Right renal cortex interstitium (tissue), 3 donors: ENCODE results near the gene XK. TPM values are rescaled to one million over a fixed set of nuclear protein-coding genes. Genes with fewer than 3 reads are reported as not detected.

ENCODE experiments used
- DNase-seq, 3 donors: peaks; one replicate each; pipeline ENCODE4 v3.0.0-alpha.2; 2013; ENCODE audit warnings: low read depth in 3 of 3, low spot score in 2 of 3
- polyA plus RNA-seq, 3 donors: library from polyadenylated mRNA; unstranded; fragments of 120-200 nt; gene quantifications; one replicate each; pipeline ENCODE4 v1.2.1, GENCODE V29; 2013; ENCODE audit not compliant: insufficient read length in 3 of 3

XK gene
- polyA plus RNA-seq, 3 donors: 1.2 to 1.3 (median 1.3) TPM

DNA sequence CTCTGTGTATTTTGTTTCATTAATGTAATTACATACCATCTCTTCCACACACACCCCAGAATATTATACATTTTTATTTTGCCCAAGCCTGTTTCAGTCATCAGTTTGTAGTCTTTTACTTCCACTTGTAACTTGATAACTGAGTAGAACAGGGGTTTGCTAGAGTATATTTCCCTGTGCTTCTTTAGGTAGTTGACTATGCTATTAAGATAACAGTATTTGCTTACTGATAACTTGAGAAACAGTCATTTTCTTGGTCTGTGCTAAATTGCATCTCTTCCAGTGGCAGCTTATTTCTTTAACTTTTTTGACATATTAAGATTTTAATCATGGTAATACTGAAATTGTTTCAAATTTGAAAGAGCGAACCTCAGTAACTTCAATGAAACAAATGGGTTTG, 7.0 kb upstream of the XK start:
- DNase-seq: no peak

DNA sequence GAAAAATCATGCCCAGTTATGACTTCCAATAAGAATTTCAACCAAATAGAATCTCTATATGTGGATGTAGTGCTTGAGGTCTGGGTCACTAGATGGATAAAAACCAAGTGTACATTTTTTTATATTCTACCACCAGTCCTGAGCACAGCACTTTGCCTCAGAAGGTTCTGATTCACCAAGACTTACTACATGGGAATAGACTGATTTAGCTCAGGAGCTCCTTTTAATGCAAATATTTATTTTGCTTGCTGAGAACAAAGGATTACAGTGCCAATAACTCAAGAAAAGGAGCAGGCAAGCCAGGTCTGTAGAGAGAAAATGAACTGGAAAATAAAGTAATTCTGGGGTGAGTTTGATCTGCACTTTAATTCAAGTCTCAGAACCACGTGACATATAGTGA, 6.4 kb upstream of the XK start:
- DNase-seq: no peak

DNA sequence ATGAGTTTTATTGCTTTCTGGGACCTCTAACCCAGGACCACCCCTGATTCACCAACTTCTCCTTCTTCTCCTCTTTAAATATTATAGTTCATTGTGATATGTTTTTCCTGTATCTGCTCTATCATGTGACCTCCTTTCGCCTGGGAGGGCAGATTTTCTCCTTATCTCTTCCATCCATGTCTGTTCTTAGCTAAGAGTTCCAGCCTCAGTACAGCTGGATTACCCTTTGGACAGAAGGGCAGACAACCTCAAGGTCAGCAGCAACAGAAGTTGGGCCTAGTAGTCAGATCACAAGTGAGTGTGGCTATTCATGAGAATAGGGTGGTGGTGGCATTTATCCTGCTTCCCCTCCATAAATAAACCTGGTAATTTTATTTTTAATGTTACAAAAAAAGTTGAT, 5.7 kb upstream of the XK start:
- no peak for DNase-seq

DNA sequence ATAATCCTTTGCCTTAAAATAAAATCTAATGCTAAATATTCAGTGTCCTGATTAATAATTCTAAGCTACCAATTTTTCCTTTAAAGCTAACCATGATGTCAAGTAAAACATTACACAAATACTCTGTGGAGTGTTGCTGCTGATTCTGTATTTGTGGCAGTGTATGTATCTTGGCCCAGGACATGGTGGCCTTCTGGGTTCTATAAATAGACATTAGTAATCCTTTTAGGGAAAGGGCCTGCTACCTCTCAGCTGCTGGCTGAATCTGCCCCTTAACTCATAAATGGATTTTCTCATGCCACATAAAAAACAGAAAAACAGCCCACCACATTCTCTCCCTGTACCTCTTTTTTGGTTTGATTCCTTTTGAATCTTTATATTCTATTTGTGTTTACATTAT, 1.2 kb upstream of the XK start:
- DNase-seq: no peak

DNA sequence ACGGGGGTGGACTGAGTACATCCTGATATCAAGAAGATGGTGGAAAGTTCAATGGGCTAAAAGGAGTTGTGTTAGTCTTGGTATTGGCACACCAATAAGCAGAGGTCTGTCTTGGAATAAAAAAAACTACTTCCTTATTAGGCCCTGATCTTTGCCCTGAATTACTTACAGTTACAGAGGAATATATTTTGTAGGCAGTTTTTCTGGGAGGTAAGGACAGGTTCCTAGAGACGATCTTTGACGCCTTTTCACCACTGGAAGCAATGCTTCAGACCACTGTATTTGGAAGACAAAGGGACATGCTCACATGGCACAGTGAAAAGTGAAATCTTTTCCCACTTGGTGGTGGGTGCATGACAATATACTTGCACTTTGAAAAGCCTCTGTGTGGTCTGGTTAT, 618 bp upstream of the XK start:
- DNase-seq: no peak

DNA sequence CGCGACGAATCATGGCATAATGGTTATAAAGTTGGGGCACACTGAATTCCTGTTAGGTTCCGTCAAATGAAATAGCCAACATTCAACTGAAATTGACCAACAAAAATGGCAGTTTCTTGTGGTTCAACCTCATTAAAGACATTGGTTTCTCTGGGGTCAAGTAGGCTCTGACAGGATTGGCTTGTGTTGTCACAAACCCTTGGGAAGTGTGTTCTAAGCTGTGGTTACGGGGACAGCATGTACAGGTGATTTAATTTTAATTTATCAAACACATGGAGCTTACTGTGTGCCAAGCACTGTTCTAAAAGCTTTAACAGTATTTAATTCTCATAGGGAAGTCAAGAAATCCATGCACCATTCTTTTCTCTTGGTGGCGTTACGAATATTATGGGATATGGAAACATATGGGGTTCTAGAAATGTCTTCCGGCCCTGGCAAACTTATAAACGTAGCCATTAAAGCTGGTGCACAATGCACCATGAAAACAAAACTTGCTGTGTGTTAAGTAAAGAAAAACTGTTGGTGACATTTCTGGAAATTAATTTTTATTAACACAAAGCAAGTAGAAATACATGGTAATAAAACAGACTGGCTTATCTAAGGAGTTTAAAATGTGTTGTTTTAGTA, 891 bp downstream of the XK start:
- no peak for DNase-seq

DNA sequence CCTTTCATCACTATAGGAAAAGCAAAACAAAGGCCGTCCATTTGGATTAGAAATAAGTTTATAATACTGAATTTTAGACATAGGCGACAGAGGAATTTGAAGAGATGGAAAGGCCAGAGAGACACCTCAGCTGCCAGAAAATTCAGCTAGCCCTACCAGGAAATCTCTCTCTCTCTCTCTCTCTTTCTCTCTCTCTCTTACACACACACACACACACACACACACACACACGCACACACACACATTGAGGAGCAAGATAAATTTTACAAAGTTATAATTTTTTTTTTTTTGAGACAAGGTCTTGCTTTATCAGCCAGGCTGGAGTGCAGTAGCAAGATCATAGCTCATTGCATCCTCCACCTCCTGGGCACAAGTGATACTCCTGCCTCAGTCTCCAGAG, 1.4 kb downstream of the XK start:
- no peak for DNase-seq

DNA sequence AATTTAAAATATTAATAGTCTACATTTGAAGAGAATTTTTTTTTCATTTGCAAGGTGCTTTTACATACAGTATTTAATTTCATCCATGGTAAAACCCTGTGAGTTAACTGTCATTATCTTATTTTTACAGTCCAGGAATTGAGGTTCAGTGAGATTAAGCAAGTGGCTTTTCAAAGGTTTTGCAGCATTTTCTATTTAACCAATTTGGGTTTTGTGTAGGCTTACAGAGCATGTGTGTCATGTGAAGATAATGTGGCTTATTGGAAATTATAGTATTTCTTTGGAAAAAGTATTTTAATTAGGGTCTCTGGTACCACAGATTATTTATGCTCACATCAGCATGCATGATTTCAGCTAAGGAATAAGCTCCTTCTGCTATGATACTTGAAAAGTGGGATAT, 4.5 kb downstream of the XK start:
- DNase-seq: no peak

DNA sequence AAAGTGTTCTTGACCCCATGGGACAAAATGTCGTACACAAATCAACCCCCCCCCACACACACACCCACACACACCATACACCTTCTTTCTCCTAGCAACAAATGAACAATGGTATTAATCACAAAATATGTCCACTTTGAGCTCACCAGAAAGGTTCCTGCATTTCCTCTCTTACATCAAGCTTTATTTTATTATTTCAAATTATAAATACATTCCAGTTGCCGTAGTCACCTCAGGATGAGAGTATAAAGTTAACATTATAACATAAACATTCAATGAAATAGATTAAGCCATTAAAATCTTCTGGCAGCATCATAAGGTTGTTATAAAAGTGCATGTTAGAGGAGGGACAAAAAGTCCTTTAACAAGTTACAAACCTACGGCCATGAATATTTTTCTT, 7.3 kb downstream of the XK start:
- DNase-seq: no peak

DNA sequence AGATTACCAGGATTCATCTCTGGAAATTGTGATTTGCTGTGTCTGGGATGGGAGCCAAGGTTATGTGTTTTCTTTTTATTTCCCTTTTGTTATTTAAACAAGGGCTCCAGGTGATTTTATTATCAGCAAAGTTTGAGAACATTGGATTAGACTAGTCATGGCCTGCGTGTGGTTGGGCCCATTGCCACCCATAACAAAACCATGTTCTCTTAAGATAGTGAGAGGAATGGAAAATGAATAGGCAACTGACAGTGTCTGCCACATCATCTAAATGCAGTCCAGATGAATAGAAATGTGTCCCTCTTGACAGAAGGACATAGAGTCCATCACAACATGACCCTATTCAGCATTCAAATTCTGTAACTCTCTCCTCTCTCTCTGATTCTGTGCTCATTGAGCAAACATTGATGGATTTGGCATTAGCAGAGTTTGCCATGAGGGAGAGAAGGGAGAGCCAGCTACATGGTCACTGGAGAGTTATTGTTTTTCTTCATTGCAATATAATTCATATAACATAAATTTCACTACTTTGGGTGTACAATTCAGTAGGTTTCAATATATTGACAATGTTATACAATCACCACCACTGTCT, 11.7 kb downstream of the XK start:
- DNase-seq: no peak

DNA sequence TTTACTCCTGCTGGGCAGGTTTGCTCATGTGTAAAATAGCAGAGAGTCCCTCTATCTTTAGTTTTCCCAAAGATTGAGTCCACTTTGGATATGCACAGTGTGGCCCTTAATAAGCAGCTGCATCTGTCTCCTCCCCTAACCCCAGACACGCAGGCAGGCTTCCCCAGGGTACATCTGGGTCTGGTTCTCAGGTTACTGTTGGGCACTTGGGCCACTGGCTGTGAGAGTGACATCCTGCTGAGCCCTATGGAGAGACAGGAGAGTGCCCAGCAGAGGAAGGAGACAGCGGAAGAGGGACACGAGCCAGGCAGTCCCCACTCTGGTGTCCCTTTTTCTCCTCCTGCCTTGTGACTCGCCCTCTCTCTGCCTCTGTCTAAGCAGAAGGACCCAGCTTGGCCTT, 16.0 kb downstream of the XK start:
- DNase-seq: no peak

DNA sequence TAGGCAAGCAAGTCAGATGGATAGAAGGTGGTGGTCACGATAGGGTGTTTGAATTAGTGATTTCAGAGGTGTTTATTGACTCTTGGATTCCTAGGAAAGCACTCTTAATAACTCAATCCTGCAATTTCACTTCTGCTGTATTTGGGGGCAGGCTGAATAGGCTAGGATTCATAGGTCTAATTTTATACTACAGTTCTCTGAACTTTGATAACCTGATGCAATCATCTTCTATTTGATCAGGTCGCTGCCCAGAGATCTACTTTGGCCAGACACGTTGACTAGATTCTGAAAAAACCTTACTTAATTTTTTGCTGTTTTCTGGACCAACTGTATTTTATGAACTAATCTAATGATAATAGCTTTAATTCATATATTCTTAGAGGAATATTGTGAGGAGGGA, 26.4 kb downstream of the XK start:
- no peak for DNase-seq

DNA sequence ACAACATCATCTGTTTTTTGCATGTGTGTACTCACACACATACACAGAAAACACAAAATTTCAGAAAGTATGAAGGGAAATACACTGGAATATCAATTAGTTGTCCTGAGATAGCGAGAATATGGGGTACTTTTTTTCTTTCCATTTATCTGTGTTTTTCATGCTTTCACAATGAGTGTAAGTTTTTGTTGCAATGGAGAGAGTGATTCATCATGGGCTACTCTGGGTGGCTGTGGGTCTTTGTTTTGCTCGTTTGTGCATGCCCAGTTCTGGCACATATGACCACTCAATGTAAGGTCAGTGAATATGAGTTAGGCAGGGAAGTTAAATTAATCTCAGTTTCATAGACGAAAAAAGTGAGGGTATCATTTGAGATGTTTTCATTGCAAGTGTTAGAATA, 26.9 kb downstream of the XK start:
- no peak for DNase-seq

DNA sequence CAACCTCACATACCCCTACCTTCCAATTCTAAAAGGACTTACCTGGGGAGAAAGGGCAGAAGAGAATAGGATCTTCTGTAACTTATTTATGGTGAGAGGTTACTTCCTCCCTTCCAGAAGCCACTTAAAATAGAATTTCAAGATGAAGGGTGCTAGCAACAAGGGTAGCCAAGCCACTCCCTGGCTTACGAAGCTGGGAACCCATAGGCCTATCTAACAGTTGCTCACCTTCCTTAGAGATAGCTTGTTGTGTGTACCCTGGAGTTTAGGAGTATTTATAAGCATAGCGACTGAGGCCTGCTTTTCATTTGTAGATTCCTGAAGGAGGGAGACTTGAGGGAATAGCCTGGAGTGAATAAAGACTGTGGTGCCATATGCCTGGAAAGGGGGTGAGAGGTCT, 28.9 kb downstream of the XK start:
- no peak for DNase-seq

DNA sequence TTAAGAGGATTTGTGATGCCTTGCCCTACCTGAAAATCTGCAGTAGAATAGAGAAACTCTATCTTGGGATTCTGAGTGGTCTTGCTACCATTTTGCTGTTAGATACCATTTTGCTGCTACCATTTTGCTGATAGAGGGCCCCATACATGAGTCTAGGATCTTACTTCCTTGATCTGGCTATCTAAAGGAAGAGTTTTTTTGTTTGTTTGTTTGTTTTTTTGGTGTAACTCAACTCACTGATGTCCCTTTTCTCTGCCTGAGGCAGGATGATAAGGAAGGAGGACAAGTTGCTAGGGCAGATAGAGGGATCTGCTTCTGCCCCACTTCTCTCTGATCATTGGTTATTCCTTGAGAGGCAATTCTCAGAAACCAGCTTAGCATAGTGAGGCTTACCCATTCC, 31.0 kb downstream of the XK start:
- DNase-seq: no peak

DNA sequence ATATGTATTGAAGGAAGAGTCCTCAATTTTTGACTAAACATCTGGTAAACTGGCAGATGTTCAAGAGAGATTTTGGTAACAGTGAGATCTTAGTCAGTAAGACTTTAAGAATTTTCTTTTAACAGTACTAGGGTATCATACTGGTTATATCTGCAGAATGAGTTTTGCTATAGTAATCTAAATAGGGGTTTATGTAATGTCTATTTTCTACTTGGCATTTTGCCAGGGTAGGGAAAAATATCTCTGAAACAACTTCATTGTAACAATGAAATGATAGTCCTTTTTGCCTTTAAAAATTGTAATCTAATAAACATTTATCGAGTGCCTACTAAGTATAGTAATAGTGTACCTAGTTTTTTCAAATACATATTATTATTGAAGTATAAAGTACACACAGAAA, 32.1 kb downstream of the XK start:
- DNase-seq: no peak

DNA sequence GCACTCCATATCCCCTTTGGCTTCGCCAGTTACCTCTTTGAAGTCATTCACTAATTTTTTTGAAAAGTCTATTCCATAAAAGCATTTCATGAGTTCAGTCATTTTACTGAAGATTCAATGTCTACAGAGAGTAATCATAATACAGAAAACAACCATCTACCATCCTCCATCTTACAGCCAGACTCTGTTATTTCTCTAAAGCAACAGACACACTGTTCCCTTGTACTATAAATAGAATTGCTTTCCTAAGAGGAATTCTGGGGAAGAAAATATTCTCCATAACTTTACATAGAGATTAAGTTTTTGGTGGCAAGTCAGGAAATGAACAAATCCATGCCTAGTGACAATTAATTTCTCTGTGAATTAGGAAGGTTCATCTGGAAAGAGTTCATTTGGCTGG, 37.0 kb downstream of the XK start:
- DNase-seq: no peak

DNA sequence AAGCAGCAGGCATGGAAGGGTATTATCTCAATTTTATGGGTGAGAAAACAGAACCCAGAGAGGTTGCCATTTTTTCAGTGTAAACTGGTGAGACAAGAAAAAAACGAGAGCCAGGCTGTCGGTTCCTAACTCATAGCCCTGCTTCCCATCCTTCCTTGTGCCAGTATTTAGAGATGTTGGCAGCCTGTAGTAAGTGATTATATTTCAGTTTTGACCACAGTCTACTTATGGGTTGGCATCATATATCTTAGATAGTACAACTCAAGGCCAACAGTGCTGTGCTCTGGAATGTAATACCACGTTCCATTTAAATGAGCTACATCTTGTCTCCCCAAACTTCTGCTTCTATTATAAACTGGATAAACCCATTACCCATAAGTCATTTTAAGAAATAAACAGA, 40.8 kb downstream of the XK start:
- no peak for DNase-seq

DNA sequence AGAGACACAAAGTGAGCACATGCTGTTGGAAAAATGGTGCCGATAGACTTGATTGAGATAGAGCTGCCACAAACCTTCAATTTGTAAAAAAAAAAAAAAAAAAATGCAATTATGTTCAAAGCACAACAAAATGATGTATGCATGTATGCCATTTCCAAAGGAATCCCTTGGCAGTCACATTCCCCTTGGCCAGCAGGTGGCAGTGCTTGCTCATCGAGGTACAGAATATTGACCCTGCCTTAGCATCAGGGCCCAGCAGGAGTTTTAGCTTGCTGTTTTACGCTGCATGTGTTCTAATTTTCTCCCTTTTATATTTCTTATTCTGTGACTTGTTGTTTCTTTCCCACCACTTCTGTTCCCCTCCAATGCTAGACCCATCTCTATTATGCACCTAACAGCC, 59.8 kb downstream of the XK start:
- peak in 2 of 3 donors; percentile 29 to 46 for DNase-seq

DNA sequence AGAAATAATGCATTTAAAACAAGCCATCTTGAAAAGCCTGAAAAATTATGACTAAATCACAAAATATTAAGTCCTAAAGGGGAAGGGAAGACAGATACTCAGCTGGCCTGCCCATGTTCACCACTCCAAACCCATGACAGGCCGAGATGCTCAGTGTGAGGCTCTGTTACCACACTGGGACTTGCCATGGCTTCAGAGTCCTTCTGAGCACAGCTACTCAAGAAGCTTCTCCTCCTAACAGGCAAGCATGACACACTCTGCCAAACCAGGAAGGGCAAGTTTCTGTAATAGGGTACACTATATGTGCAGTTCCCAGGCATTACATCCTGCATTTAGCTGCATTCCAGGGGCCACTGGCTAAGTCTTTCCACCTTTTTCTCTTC, 60.2 kb downstream of the XK start:
- DNase-seq: no peak

DNA sequence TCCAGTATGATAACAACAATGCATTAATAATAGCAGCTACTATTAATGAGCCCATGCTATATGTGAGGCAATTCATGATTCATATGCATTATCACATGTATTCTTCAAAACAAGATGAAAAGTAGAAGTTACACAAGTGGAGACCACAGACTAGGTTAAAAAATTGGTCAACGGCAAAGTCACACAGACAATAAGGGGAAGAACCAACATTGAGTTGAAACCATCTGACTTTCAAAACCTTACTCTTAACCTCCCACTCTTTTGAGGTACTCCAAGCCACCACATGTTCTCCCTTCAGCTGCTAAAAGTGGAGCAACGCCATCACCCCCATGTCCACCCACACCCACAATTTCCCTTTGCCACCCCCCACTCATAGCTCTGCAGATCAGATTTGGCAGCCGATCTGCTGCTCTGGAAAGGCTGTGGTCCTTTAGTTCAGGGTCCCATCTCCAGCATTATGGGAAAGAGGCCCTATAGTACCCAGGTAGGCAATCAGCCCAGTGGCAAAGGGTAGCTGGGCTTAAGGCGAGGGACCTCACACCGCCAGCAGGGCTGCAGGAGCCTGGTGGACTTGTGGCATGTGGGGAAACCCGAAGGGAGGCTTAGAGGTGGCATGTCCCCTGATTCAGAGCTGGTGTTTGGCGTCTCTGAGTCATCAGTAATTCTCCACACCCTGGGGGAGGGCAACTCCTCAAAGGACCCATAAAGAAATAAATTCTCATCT, 60.8 kb downstream of the XK start:
- no peak for DNase-seq

DNA sequence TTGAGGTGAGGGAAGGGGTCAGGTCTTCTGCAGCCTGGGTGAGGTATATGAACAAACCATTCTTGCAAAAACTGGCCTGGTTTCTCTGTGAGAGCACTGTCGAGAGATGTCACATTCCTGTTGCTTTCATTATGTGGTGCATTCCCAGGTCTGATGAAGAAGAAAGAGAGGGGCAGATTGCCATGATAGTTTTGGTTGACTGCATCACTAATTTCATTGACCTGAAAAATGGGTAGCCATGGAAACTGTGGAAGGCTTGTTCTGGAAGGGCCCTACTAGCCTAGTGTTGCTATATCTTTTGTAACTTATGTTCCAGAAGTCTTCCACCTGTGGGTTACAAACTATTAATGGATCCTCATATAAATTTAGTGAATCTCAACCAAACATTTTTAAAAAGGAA, 61.4 kb downstream of the XK start:
- DNase-seq: no peak

DNA sequence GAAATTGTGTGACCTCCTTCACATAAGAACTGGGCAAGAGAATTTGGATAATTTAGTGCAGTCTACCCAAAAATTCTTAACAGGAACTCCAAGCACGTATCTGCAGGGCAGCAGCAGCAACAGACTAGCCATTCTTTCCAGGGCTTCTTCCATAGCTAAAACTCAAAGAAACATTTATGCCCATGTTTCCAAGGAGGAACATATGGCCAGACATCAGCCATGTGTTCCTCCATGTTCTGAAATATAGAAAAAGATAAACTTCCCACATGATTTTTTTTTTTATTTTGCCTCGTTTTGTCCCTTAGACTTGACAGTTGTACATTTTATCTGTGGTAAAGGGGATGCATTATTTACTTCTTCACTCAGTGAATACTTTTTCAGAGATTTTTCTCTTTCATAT, 66.7 kb downstream of the XK start:
- DNase-seq: no peak
